GM08714 (cell line): ENCODE results near the gene CSN3.

Experiments
- H3K4me3 ChIP-seq: fragments of 200-500 bp; sonication (Bioruptor generic); 2 replicates; pipeline ENCODE4 v1.5.1; 2014; ENCODE audit warnings: mild to moderate bottlenecking, low read length, inconsistent platforms
- ZNF274 ChIP-seq: IDR thresholded peaks from 2 replicates; pipeline ENCODE4 v1.6.1; 2012; ENCODE audit warnings: mild to moderate bottlenecking, low read depth, low read length

Gene CSN3

GRCh38 chr4:70251250-70251944 is 9.0 kb downstream of the CSN3 start:
- H3K4me3 ChIP-seq, result no peak overlapping the region
- no peak for TF ChIP-seq ZNF274

GRCh38 chr4:70251945-70252277 is 9.5 kb downstream of the CSN3 start:
- no peak overlapping the region for H3K4me3 ChIP-seq
- TF ChIP-seq ZNF274, result no peak

- TF ChIP-seq ZNF274, result no peak
- no peak overlapping the region for H3K4me3 ChIP-seq
Observed at GRCh38 chr4:70269674-70270073, 27.3 kb downstream of the CSN3 start.

GRCh38 chr4:70277121-70277520 is 34.7 kb downstream of the CSN3 start:
- TF ChIP-seq ZNF274, result no peak
- no peak overlapping the region for H3K4me3 ChIP-seq

GRCh38 chr4:70280567-70280966 is 38.2 kb downstream of the CSN3 start:
- TF ChIP-seq ZNF274, result no peak
- no peak overlapping the region for H3K4me3 ChIP-seq

- no peak overlapping the region for H3K4me3 ChIP-seq
- no peak for TF ChIP-seq ZNF274
Observed at GRCh38 chr4:70288651-70289050, 46.3 kb downstream of the CSN3 start.

- TF ChIP-seq ZNF274, result no peak
- no peak overlapping the region for H3K4me3 ChIP-seq
Observed at GRCh38 chr4:70291341-70291740, 48.9 kb downstream of the CSN3 start.

GRCh38 chr4:70297576-70297975 is 55.2 kb downstream of the CSN3 start:
- TF ChIP-seq ZNF274, result no peak
- no peak overlapping the region for H3K4me3 ChIP-seq

- TF ChIP-seq ZNF274, result no peak
- no peak overlapping the region for H3K4me3 ChIP-seq
Observed at GRCh38 chr4:70298051-70298450, 55.7 kb downstream of the CSN3 start.

GRCh38 chr4:70299643-70300042 is 57.2 kb downstream of the CSN3 start:
- no peak overlapping the region for H3K4me3 ChIP-seq
- TF ChIP-seq ZNF274, result no peak

- no peak overlapping the region for H3K4me3 ChIP-seq
- no peak for TF ChIP-seq ZNF274
Observed at GRCh38 chr4:70300215-70300614, 57.8 kb downstream of the CSN3 start.
